HCT116 (cell line): ENCODE results near the gene TMEM123. TPM values are rescaled to one million over a fixed set of nuclear protein-coding genes. Genes with fewer than 3 reads are reported as not detected.

Experiments used
- ATAC-seq: fragments of 200-7000 bp; cut with Tn5 transposase; 2 replicates; pipeline ENCODE4 v1.9.1; 2020; ENCODE audit warnings: mild to moderate bottlenecking, moderate library complexity
- BruUV-seq: library from RNA; stranded (reverse); fragments of 400-500 nt; replicated peaks from 2 replicates; lab custom pipeline; 2021; lab: Mats Ljungman, UMichigan
- CTCF ChIA-PET: fragments of 300-600 bp; sonication (Branson Sonifier 250); formaldehyde crosslinking; loops from one replicate; lab custom pipeline; 2021; ENCODE audit warnings: antibody characterized with exemption; lab: Charles Lee
- POLR2A ChIA-PET: fragments of 300-600, 350-600 bp; sonication (Branson Sonifier 250); formaldehyde crosslinking; loops from one replicate; lab custom pipeline; 2021; ENCODE audit warnings: antibody characterized with exemption; lab: Charles Lee
- RAD21 ChIA-PET, 2 experiments: fragments of 300-600 bp; sonication (Branson Sonifier 250); formaldehyde crosslinking; loops; one replicate each; lab custom pipeline; 2023; ENCODE audit warnings: low total read pairs in 2 of 2; ENCODE audit not compliant: uncharacterized antibody in 2 of 2, unreplicated experiment in 2 of 2, low non-redundant PET in 1 of 2; lab: Charles Lee
- DNase-seq: peaks from one replicate; pipeline ENCODE4 v3.0.0-alpha.2; 2010; ENCODE audit warnings: low read depth, low spot score
- H2AFZ ChIP-seq: fragments of 200-600 bp; shearing (Covaris generic), sonication (generic); 2 replicates; pipeline ENCODE4 v1.6.1; 2017; ENCODE audit warnings: low read depth, mixed run types, mixed read lengths, antibody characterized with exemption, low read length; ENCODE audit not compliant: poor library complexity, severe bottlenecking
- H3K27ac ChIP-seq: 2 replicates; pipeline ENCODE4 v1.5.1; 2012; ENCODE audit warnings: low read depth, low read length
- H3K27me3 ChIP-seq: fragments of 200-600 bp; sonication (generic); 2 replicates; pipeline ENCODE4 v1.6.1; 2016; ENCODE audit warnings: mixed run types, low read length, mixed read lengths; ENCODE audit not compliant: insufficient read depth
- H3K36me3 ChIP-seq, 2 experiments: fragments of 200-500 bp in 1 of 2; fragments of 200-600 bp in 1 of 2; sonication (Bioruptor generic) in 1 of 2; sonication (generic) in 1 of 2; 2 replicates each; pipeline versions ENCODE4 v1.5.1 to v1.6.1; 2014 to 2016; ENCODE audit warnings: low read length in 2 of 2, inconsistent platforms in 1 of 2, mixed read lengths in 1 of 2, mixed run types in 1 of 2; ENCODE audit not compliant: insufficient read depth in 2 of 2, control insufficient read depth in 1 of 2
- H3K4me1 ChIP-seq, 2 experiments: fragments of 200-600 bp in 1 of 2; sonication (generic) in 1 of 2; 2 replicates each; pipeline versions ENCODE4 v1.5.1 to v1.6.1; 2012 to 2017; ENCODE audit warnings: low read length in 2 of 2, inconsistent platforms in 1 of 2, mild to moderate bottlenecking in 1 of 2, mixed read lengths in 1 of 2, mixed run types in 1 of 2, moderate library complexity in 1 of 2; ENCODE audit not compliant: insufficient read depth in 2 of 2, control insufficient read depth in 1 of 2
- H3K4me2 ChIP-seq: fragments of 200-600 bp; sonication (generic); 2 replicates; pipeline ENCODE4 v1.6.1; 2017; ENCODE audit warnings: mixed run types, low read length, mixed read lengths
- H3K4me3 ChIP-seq, 2 experiments: fragments of 200-600 bp in 1 of 2; sonication (generic) in 1 of 2; replicated peaks in 1 of 2; 2 replicates each; pipeline ENCODE4 v1.5.1; 2011 to 2016; ENCODE audit warnings: low read length in 2 of 2, control low read depth in 1 of 2, low read depth in 1 of 2, mild to moderate bottlenecking in 1 of 2, mixed read lengths in 1 of 2, mixed run types in 1 of 2
- H3K79me2 ChIP-seq: fragments of 200-600 bp; sonication (generic); 2 replicates; pipeline ENCODE4 v1.6.1; 2017; ENCODE audit warnings: mild to moderate bottlenecking, mixed run types, low read length, moderate library complexity, mixed read lengths; ENCODE audit not compliant: insufficient read depth
- H3K9ac ChIP-seq: fragments of 200-600 bp; sonication (generic); 2 replicates; pipeline ENCODE4 v1.6.1; 2016; ENCODE audit warnings: low read length, mixed read lengths
- H3K9me2 ChIP-seq: fragments of 200-600 bp; sonication (generic), shearing (Covaris generic); 2 replicates; pipeline ENCODE4 v1.6.1; 2017; ENCODE audit warnings: mixed run types, mild to moderate bottlenecking, moderate library complexity; ENCODE audit not compliant: insufficient read depth
- H3K9me3 ChIP-seq, 2 experiments: fragments of 200-500 bp in 1 of 2; fragments of 200-600 bp in 1 of 2; sonication (Bioruptor generic) in 1 of 2; sonication (generic) in 1 of 2; 2 replicates each; pipeline ENCODE4 v1.6.1; 2014 to 2017; ENCODE audit warnings: low read length in 2 of 2, mixed read lengths in 2 of 2, inconsistent platforms in 1 of 2, low read depth in 1 of 2, mild to moderate bottlenecking in 1 of 2, mixed run types in 1 of 2, moderate library complexity in 1 of 2; ENCODE audit not compliant: control insufficient read depth in 1 of 2, insufficient read depth in 1 of 2
- H4K20me1 ChIP-seq: fragments of 200-600 bp; sonication (generic), shearing (Covaris generic); 2 replicates; pipeline ENCODE4 v1.6.1; 2017; ENCODE audit warnings: mixed run types, mild to moderate bottlenecking, moderate library complexity; ENCODE audit not compliant: insufficient read depth
- ATF3 ChIP-seq: IDR thresholded peaks from 2 replicates; pipeline ENCODE4 v1.6.1; 2012
- EZH2 ChIP-seq: fragments of 200-600 bp; sonication (generic); IDR thresholded peaks from 2 replicates; pipeline ENCODE4 v1.6.1; 2017; ENCODE audit warnings: antibody characterized with exemption, mixed run types
- JUND ChIP-seq: IDR thresholded peaks from 2 replicates; pipeline ENCODE4 v1.6.1; 2012
- MAX ChIP-seq: IDR thresholded peaks from 2 replicates; pipeline ENCODE4 v1.6.1; 2012
- RAD21 ChIP-seq: IDR thresholded peaks from 2 replicates; pipeline ENCODE4 v1.6.1; 2012; ENCODE audit warnings: low read depth, mild to moderate bottlenecking
- REST ChIP-seq: IDR thresholded peaks from 2 replicates; pipeline ENCODE4 v1.6.1; 2012; ENCODE audit warnings: low read depth
- SRF ChIP-seq: IDR thresholded peaks from 2 replicates; pipeline ENCODE4 v1.6.1; 2012; ENCODE audit warnings: low read depth
- TCF7L2 ChIP-seq: IDR thresholded peaks from 2 replicates; pipeline ENCODE4 v1.7.0; 2011; ENCODE audit warnings: borderline replicate concordance, inconsistent platforms; ENCODE audit not compliant: insufficient read depth, insufficient read length; ENCODE audit errors: extremely low read depth
- YY1 ChIP-seq: IDR thresholded peaks from 2 replicates; pipeline ENCODE4 v1.6.1; 2011; ENCODE audit warnings: low read length, low read depth, moderate library complexity, mild to moderate bottlenecking; ENCODE audit not compliant: insufficient replicate concordance; ENCODE audit errors: extremely low read depth
- intact Hi-C: fragments of 100-400 bp; cut with micrococcal nuclease; formaldehyde crosslinking; loops from 2 replicates; pipeline ENCODE4 v1.10.0; 2022
- total RNA-seq: library from RNA; stranded (reverse); gene quantifications from one replicate; pipeline ENCODE4 v1.2.1, GENCODE V29; 2021; ENCODE audit not compliant: unreplicated experiment
- TF ChIP-seq, protein P1 (sequence below), 3 experiments: fragments of 200-600 bp in 1 of 3; sonication (generic) in 1 of 3; IDR thresholded peaks in 2 of 3; conservative IDR thresholded peaks in 1 of 3; 2 replicates each; pipeline ENCODE4 v1.5.1; 2012 to 2017; ENCODE audit warnings: low read depth in 2 of 3, low read length in 2 of 3, antibody characterized with exemption in 1 of 3, borderline replicate concordance in 1 of 3, control low read depth in 1 of 3, mild to moderate bottlenecking in 1 of 3, mixed read lengths in 1 of 3, mixed run types in 1 of 3, moderate library complexity in 1 of 3; ENCODE audit not compliant: insufficient read depth in 1 of 3
- TF ChIP-seq, protein P2 (sequence below): IDR thresholded peaks from 2 replicates; pipeline ENCODE4 v1.6.1; 2011; ENCODE audit warnings: mild to moderate bottlenecking, low read length, moderate library complexity; ENCODE audit not compliant: insufficient replicate concordance; ENCODE audit errors: extremely low read depth

Gene TMEM123
- total RNA-seq, 1 experiment from 2014 or later: 217 TPM

GRCh38 chr11:102449651-102450570 lies 2.7 kb downstream of the TMEM123 start:
- peaks cover 21% of the 10 kb centered on the region; the same call in 1 of the 2 replicates for H4K20me1 ChIP-seq
- no peak overlapping the region for H3K9ac ChIP-seq
- POLR2A ChIA-PET: no interaction called here
- intact Hi-C loops: no loop called here
- no TSS peak for BruUV-seq
- H3K27me3 ChIP-seq: no peaks in the 10 kb centered on the region
- H3K4me1 ChIP-seq: peaks cover 9 to 60% of the 10 kb centered on the region in 2 experiments
- H2AFZ ChIP-seq: no peak overlapping the region
- peaks cover 76% of the 10 kb centered on the region for H3K79me2 ChIP-seq
- no peaks in the 10 kb centered on the region for H3K9me3 ChIP-seq
- no peak overlapping the region for H3K27ac ChIP-seq
- peaks cover 8 to 30% of the 10 kb centered on the region in 2 experiments; a peak in 2 of 4 replicates for H3K36me3 ChIP-seq
- peak overlapping the region; percentile 87; the same call in 1 of the 2 replicates for H3K4me2 ChIP-seq
- TF ChIP-seq MAX (no peak), REST (no peak), JUND (no peak), EZH2 (no peak), ATF3 (no peak), SRF (no peak), YY1 (no peak), RAD21 (no peak), TCF7L2 (no peak)
- TF ChIP-seq, protein P1, sequence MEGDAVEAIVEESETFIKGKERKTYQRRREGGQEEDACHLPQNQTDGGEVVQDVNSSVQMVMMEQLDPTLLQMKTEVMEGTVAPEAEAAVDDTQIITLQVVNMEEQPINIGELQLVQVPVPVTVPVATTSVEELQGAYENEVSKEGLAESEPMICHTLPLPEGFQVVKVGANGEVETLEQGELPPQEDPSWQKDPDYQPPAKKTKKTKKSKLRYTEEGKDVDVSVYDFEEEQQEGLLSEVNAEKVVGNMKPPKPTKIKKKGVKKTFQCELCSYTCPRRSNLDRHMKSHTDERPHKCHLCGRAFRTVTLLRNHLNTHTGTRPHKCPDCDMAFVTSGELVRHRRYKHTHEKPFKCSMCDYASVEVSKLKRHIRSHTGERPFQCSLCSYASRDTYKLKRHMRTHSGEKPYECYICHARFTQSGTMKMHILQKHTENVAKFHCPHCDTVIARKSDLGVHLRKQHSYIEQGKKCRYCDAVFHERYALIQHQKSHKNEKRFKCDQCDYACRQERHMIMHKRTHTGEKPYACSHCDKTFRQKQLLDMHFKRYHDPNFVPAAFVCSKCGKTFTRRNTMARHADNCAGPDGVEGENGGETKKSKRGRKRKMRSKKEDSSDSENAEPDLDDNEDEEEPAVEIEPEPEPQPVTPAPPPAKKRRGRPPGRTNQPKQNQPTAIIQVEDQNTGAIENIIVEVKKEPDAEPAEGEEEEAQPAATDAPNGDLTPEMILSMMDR (IDR thresholded peaks at IDR 0.05 in 2 of 3, conservative IDR thresholded peaks at IDR 0.05 in 1 of 3; ENCODE audit: borderline replicate concordance in 1 of 3, insufficient read depth in 1 of 3, low read depth in 2 of 3, low read length in 2 of 3): no peak
- TF ChIP-seq, protein P2, sequence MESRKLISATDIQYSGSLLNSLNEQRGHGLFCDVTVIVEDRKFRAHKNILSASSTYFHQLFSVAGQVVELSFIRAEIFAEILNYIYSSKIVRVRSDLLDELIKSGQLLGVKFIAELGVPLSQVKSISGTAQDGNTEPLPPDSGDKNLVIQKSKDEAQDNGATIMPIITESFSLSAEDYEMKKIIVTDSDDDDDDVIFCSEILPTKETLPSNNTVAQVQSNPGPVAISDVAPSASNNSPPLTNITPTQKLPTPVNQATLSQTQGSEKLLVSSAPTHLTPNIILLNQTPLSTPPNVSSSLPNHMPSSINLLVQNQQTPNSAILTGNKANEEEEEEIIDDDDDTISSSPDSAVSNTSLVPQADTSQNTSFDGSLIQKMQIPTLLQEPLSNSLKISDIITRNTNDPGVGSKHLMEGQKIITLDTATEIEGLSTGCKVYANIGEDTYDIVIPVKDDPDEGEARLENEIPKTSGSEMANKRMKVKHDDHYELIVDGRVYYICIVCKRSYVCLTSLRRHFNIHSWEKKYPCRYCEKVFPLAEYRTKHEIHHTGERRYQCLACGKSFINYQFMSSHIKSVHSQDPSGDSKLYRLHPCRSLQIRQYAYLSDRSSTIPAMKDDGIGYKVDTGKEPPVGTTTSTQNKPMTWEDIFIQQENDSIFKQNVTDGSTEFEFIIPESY: no peak
- TF ChIP-seq, all 23 proteins: peak for 0
- Histone ChIP-seq H3K9me2 (no peaks in the 10 kb centered on the region), H3K4me3 (no peak overlapping the region)
- DNase-seq (no peak), ATAC-seq (no peak)
- CTCF ChIA-PET: no interaction called here
- RAD21 ChIA-PET: no interaction called here
